NT2/D1 (cell line): ENCODE measurements around the gene SPOPL.

Experiments
- SUZ12 ChIP-seq: IDR thresholded peaks from 2 replicates; pipeline ENCODE4 v1.6.1; 2011; ENCODE audit not compliant: insufficient read length, insufficient read depth; ENCODE audit errors: extremely low read depth
- YY1 ChIP-seq: IDR thresholded peaks from 2 replicates; pipeline ENCODE4 v1.6.1; 2011; ENCODE audit not compliant: insufficient read length, insufficient read depth
- ZNF274 ChIP-seq: IDR thresholded peaks from 2 replicates; pipeline ENCODE4 v1.6.1; 2011; ENCODE audit warnings: mild to moderate bottlenecking, low read depth, low read length

DNA sequence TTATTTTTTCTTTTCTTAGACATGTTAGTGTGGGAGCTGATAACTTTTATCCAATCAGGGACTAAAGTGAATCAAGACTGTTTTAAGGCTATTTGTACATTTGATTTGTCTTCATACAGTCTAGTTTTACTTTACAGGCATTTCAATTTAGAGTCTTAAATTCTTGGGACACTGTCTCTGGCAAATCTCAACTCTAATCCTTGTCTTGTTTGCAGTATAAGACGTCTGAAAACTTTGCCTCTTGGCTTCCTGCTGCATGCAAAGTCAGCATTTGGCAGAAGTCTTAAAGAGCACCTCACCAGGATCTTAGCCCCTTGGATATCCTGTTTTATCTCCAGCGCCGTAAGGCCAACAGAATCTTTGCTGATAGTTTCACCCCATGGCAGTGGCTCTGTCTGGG, 30.3 kb downstream of the SPOPL start:
- TF ChIP-seq SUZ12 (no peak), YY1 (no peak), ZNF274 (no peak)
